ENCODE results near the gene MARK4. TPM values are rescaled to one million over a fixed set of nuclear protein-coding genes. Genes with fewer than 3 reads are reported as not detected.

MARK4 gene
- total and polyA plus RNA-seq, 2 experiments from 2014 or later, result 4.9 to 11.6 TPM

DNA sequence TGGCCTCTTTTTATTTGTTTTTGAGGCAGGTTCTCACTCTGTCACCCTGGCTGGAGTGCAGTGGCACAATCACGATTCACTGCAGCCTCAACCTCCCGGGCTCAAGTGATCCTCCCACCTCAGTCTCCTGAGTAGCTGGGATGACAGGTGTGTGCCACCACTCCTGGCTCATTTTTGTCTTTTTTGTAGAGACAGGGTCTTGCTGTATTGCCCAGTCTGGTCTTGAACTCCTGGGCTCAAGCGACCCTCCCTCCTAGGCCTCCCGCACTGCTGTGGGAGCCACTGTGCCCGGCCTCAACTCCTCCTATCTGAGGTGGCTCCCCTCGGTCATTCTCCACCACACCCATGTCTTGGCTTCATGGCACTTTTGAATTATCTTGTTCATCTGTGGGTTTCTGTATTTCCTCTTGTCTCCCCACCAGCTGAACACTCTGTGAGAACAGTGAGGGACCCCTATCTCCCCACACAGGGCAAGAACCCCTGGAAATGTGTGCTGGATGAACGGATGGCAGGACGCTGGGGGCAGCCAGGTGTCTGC lies 63.7 kb downstream of the MARK4 start:
- H2AFZ ChIP-seq, result no peak overlapping the region

DNA sequence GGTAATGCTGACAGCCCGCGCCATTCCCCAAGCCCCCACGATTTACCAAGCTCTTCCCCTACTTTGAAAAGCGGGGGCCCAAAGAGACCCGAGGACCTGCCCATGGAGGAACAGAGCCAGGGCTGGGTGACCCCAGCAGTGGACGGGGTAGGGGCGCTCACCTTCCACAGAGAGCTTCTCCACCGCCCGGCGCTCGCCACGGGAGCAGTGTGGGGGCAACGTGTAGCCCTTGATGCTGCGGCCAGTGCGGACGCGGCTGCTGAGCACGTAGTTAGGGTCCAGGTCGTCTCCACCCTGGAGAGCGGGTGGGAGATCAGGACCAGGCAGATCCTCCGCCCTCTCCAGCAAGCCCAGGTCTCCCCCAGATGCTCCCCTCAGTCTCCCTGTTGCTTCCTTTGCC lies 64.2 kb downstream of the MARK4 start:
- no peak overlapping the region for H3K9ac ChIP-seq
- H3F3A ChIP-seq (ENCODE audit: insufficient read depth), result no peaks in the 10 kb centered on the region
- peaks cover 23% of the 10 kb centered on the region; the same call in 1 of the 2 replicates for H3K27me3 ChIP-seq (replicated peaks; ENCODE audit: insufficient read depth)
- no peaks in the 10 kb centered on the region for H3K79me2 ChIP-seq (ENCODE audit: insufficient read depth)
- H3K9me2 ChIP-seq (ENCODE audit: insufficient read depth), result no peaks in the 10 kb centered on the region
- H3K9me3 ChIP-seq (ENCODE audit: low read depth), result no peaks in the 10 kb centered on the region
- no peaks in the 10 kb centered on the region for H3K4me1 ChIP-seq (ENCODE audit: insufficient read depth)
- H3K27ac ChIP-seq, result no peak overlapping the region
- 26 to 33% methylated on average over 20 to 21 of the region's 21 CpGs for WGBS, 2 experiments (ENCODE audit: low coverage in 1 of 2, low lambda C conversion rate in 2 of 2, missing lambda C conversion rate in 2 of 2)
- H2AFZ ChIP-seq, result no peak overlapping the region
- H3K4me2 ChIP-seq (ENCODE audit: unreplicated experiment), result no peak overlapping the region
- DNase-seq, result no peak
- TF ChIP-seq EZH2phosphoT487 (IDR thresholded peaks at IDR 0.05; ENCODE audit: insufficient read depth, low read depth) (no peak), EZH2 (IDR thresholded peaks at IDR 0.05; ENCODE audit: insufficient read depth, poor library complexity, severe bottlenecking) (no peak)
- in situ Hi-C loops (cut with MboI), result no loop called here
- H3K4me3 ChIP-seq, result no peak overlapping the region
- no peaks in the 10 kb centered on the region for H3K36me3 ChIP-seq (ENCODE audit: low read depth)
- H4K20me1 ChIP-seq (ENCODE audit: insufficient read depth), result no peaks in the 10 kb centered on the region

More for the DNA sequence above, 63.7 kb downstream of the MARK4 start:
- Histone ChIP-seq H3K9me3 (ENCODE audit: low read depth) (no peaks in the 10 kb centered on the region), H3K36me3 (ENCODE audit: low read depth) (no peaks in the 10 kb centered on the region), H3K4me3 (no peak overlapping the region), H3K9me2 (ENCODE audit: insufficient read depth) (no peaks in the 10 kb centered on the region), H3K27ac (no peak overlapping the region), H3K4me1 (ENCODE audit: insufficient read depth) (no peaks in the 10 kb centered on the region), H4K20me1 (ENCODE audit: insufficient read depth) (no peaks in the 10 kb centered on the region), H3K9ac (no peak overlapping the region), H3K79me2 (ENCODE audit: insufficient read depth) (no peaks in the 10 kb centered on the region), H3F3A (ENCODE audit: insufficient read depth) (no peaks in the 10 kb centered on the region), H3K27me3 (replicated peaks; ENCODE audit: insufficient read depth) (peaks cover 23% of the 10 kb centered on the region; the same call in 1 of the 2 replicates), H3K4me2 (ENCODE audit: unreplicated experiment) (no peak overlapping the region)
- no peak for DNase-seq
- no peak for TF ChIP-seq EZH2 (IDR thresholded peaks at IDR 0.05; ENCODE audit: insufficient read depth, poor library complexity, severe bottlenecking)
- no peak for TF ChIP-seq EZH2phosphoT487 (IDR thresholded peaks at IDR 0.05; ENCODE audit: insufficient read depth, low read depth)
- 46 to 48% methylated on average over 8 of the region's 8 CpGs for WGBS, 2 experiments (ENCODE audit: low coverage in 1 of 2, low lambda C conversion rate in 2 of 2, missing lambda C conversion rate in 2 of 2)
- in situ Hi-C loops (cut with MboI), result no loop called here

DNA sequence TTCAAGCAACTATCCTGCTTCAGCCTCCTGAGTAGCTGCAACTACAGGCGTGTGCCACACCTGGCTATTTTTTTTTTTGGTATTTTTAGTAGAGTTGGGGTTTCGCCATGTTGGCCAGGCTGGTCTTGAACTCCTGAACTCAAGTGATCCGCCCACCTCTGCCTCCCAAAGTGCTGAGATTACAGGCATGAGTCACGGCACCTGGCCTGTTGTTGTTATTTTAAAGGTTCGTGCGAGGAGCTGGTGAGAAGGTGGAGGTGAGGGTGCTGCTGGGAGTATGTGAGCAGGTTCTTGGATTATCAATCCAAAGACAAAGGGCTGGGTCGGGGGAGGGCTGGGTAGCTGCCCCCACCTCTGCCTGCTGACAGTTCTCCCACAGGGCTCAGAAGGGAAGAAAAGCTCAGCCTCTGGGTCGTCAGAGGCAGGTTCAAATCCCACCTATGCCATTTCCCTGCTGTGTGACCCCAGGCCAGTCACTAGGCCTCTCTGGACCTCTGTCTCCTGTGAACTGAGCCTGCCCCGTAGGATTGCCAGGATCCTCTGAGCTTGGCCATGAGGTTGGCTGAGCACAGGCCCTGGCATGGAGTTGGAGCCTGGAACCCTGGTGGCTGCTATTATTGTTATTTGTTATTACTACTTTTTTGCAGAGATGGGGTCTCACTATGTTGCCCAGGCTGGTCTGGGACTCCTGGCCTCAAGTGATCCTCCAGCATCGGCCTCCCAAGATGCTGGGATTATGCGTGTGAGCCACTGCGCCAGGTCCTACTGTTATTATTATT lies 70.1 kb downstream of the MARK4 start:
- Histone ChIP-seq H3K27me3 (replicated peaks; ENCODE audit: insufficient read depth) (peaks cover 18% of the 10 kb centered on the region), H3K9me2 (ENCODE audit: insufficient read depth) (no peaks in the 10 kb centered on the region), H3K4me1 (ENCODE audit: insufficient read depth) (no peaks in the 10 kb centered on the region), H3F3A (ENCODE audit: insufficient read depth) (no peaks in the 10 kb centered on the region), H3K4me3 (no peak overlapping the region), H4K20me1 (ENCODE audit: insufficient read depth) (no peaks in the 10 kb centered on the region), H2AFZ (no peak overlapping the region), H3K79me2 (ENCODE audit: insufficient read depth) (no peaks in the 10 kb centered on the region), H3K4me2 (ENCODE audit: unreplicated experiment) (no peak overlapping the region), H3K27ac (no peak overlapping the region), H3K9me3 (ENCODE audit: low read depth) (no peaks in the 10 kb centered on the region), H3K9ac (no peak overlapping the region), H3K36me3 (ENCODE audit: low read depth) (no peaks in the 10 kb centered on the region)
- no peak for DNase-seq
- in situ Hi-C loops (cut with MboI), result no loop called here
- WGBS, 2 experiments (ENCODE audit: low coverage in 1 of 2, low lambda C conversion rate in 2 of 2, missing lambda C conversion rate in 2 of 2), result 81 to 85% methylated on average over 12 of the region's 12 CpGs
- TF ChIP-seq EZH2 (IDR thresholded peaks at IDR 0.05; ENCODE audit: insufficient read depth, poor library complexity, severe bottlenecking) (no peak), EZH2phosphoT487 (IDR thresholded peaks at IDR 0.05; ENCODE audit: insufficient read depth, low read depth) (no peak)

DNA sequence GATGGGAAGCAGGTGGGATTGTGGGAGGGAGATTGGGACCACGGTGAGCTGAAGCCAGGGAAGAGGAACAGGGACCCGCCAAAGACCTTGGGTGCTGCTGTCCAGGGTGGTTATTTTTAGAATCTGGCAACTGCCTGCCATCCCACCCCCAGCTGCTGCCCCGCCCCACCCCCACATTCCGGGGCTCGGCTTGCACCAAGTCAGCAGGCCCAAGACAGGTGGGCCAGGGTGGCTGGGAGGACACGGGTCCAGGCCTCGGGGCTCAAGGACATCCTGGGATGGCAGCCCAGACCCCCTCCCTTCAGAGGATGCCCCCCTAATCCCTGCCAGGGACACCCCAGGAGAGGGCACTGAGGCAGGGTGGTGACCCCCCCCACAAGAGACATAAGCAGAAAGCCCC lies 70.8 kb downstream of the MARK4 start:
- Histone ChIP-seq H3K4me3 (no peak overlapping the region), H3K4me1 (ENCODE audit: insufficient read depth) (no peaks in the 10 kb centered on the region)
- in situ Hi-C loops (cut with MboI), result no loop called here

More for the DNA sequence above, 70.8 kb downstream of the MARK4 start:
- no peak overlapping the region for H2AFZ ChIP-seq
- H3K9ac ChIP-seq, result no peak overlapping the region
- no peak for TF ChIP-seq EZH2phosphoT487 (IDR thresholded peaks at IDR 0.05; ENCODE audit: insufficient read depth, low read depth)
- no peak for TF ChIP-seq EZH2 (IDR thresholded peaks at IDR 0.05; ENCODE audit: insufficient read depth, poor library complexity, severe bottlenecking)
- H3K9me3 ChIP-seq (ENCODE audit: low read depth), result no peaks in the 10 kb centered on the region
- H3K27me3 ChIP-seq (replicated peaks; ENCODE audit: insufficient read depth), result peaks cover 14% of the 10 kb centered on the region
- H3K27ac ChIP-seq, result no peak overlapping the region
- whole genome bisulfite sequencing, 2 experiments (ENCODE audit: low coverage in 1 of 2, low lambda C conversion rate in 2 of 2, missing lambda C conversion rate in 2 of 2), result 57 to 69% methylated on average over 4 to 7 of the region's 7 CpGs
- no peak overlapping the region for H3K4me2 ChIP-seq (ENCODE audit: unreplicated experiment)
- no peaks in the 10 kb centered on the region for H3K9me2 ChIP-seq (ENCODE audit: insufficient read depth)
- H3F3A ChIP-seq (ENCODE audit: insufficient read depth), result no peaks in the 10 kb centered on the region
- no peaks in the 10 kb centered on the region for H4K20me1 ChIP-seq (ENCODE audit: insufficient read depth)
- no peaks in the 10 kb centered on the region for H3K36me3 ChIP-seq (ENCODE audit: low read depth)
- DNase-seq, result no peak
- no peaks in the 10 kb centered on the region for H3K79me2 ChIP-seq (ENCODE audit: insufficient read depth)

Data from GM23248 (cell line).